ENCODE data around the gene RARA.

RARA gene

GRCh38 chr17:40349477-40349894 is 40.5 kb downstream of the RARA start:
- TF ChIP-seq CTCF (IDR thresholded peaks at IDR 0.05; ENCODE audit: low read depth, low read length, missing control alignments), result no peak
- H3K4me3 ChIP-seq (replicated peaks; ENCODE audit: low read depth, low read length), result no peak overlapping the region
- DNase-seq (ENCODE audit: extremely low read depth, low read depth), result no peak

- TF ChIP-seq CTCF (IDR thresholded peaks at IDR 0.05; ENCODE audit: low read depth, low read length, missing control alignments), result no peak
- H3K4me3 ChIP-seq (replicated peaks; ENCODE audit: low read depth, low read length), result no peak overlapping the region
- no peak for DNase-seq (ENCODE audit: extremely low read depth, low read depth)
Observed at GRCh38 chr17:40349895-40350688, 41.1 kb downstream of the RARA start.

- no peak overlapping the region for H3K4me3 ChIP-seq (replicated peaks; ENCODE audit: low read depth, low read length)
- no peak for DNase-seq (ENCODE audit: extremely low read depth, low read depth)
- no peak for TF ChIP-seq CTCF (IDR thresholded peaks at IDR 0.05; ENCODE audit: low read depth, low read length, missing control alignments)
Observed at GRCh38 chr17:40350689-40351358, 41.8 kb downstream of the RARA start.

- no peak for DNase-seq (ENCODE audit: extremely low read depth, low read depth)
- no peak overlapping the region for H3K4me3 ChIP-seq (replicated peaks; ENCODE audit: low read depth, low read length)
- no peak for TF ChIP-seq CTCF (IDR thresholded peaks at IDR 0.05; ENCODE audit: low read depth, low read length, missing control alignments)
Observed at GRCh38 chr17:40351359-40352236, 42.6 kb downstream of the RARA start.

GRCh38 chr17:40352237-40352778 is 43.3 kb downstream of the RARA start:
- H3K4me3 ChIP-seq (replicated peaks; ENCODE audit: low read depth, low read length), result no peak overlapping the region
- DNase-seq (ENCODE audit: extremely low read depth, low read depth), result no peak
- TF ChIP-seq CTCF (IDR thresholded peaks at IDR 0.05; ENCODE audit: low read depth, low read length, missing control alignments), result no peak

GRCh38 chr17:40352779-40353394 is 43.9 kb downstream of the RARA start:
- H3K4me3 ChIP-seq (replicated peaks; ENCODE audit: low read depth, low read length), result no peak overlapping the region
- TF ChIP-seq CTCF (IDR thresholded peaks at IDR 0.05; ENCODE audit: low read depth, low read length, missing control alignments), result no peak
- no peak for DNase-seq (ENCODE audit: extremely low read depth, low read depth)
